WERI-Rb-1 (cell line): ENCODE data around the gene CHMP6.

ENCODE experiments used
- DNase-seq: peaks from one replicate; pipeline ENCODE4 v3.0.0-alpha.2; 2020
- H3K27ac ChIP-seq: fragments of 250-450 bp; sonication (Bioruptor Pico); 2 replicates; pipeline ENCODE4 v1.5.1; 2020; ENCODE audit warnings: mild to moderate bottlenecking, moderate library complexity
- H3K27me3 ChIP-seq: fragments of 250-450 bp; sonication (Bioruptor Pico); 2 replicates; pipeline ENCODE4 v1.5.1; 2021; ENCODE audit warnings: mild to moderate bottlenecking, low read depth, moderate library complexity; ENCODE audit not compliant: insufficient read depth, severe bottlenecking
- H3K36me3 ChIP-seq: fragments of 250-450 bp; sonication (Bioruptor Pico); 2 replicates; pipeline ENCODE4 v1.5.1; 2020; ENCODE audit warnings: mild to moderate bottlenecking, moderate library complexity
- H3K4me3 ChIP-seq: 2 replicates; pipeline ENCODE4 v1.5.1; 2011; ENCODE audit warnings: low read depth, mild to moderate bottlenecking, control low read depth, low read length
- H3K9me3 ChIP-seq: fragments of 250-450 bp; sonication (Bioruptor Pico); 2 replicates; pipeline ENCODE4 v1.5.1; 2021; ENCODE audit warnings: mild to moderate bottlenecking, moderate library complexity; ENCODE audit not compliant: severe bottlenecking
- TF ChIP-seq, protein P1 (sequence below): IDR thresholded peaks from 2 replicates; pipeline ENCODE4 v1.5.1; 2011; ENCODE audit warnings: low read depth, mild to moderate bottlenecking, control low read depth, inconsistent platforms, low read length

CHMP6 gene

DNA sequence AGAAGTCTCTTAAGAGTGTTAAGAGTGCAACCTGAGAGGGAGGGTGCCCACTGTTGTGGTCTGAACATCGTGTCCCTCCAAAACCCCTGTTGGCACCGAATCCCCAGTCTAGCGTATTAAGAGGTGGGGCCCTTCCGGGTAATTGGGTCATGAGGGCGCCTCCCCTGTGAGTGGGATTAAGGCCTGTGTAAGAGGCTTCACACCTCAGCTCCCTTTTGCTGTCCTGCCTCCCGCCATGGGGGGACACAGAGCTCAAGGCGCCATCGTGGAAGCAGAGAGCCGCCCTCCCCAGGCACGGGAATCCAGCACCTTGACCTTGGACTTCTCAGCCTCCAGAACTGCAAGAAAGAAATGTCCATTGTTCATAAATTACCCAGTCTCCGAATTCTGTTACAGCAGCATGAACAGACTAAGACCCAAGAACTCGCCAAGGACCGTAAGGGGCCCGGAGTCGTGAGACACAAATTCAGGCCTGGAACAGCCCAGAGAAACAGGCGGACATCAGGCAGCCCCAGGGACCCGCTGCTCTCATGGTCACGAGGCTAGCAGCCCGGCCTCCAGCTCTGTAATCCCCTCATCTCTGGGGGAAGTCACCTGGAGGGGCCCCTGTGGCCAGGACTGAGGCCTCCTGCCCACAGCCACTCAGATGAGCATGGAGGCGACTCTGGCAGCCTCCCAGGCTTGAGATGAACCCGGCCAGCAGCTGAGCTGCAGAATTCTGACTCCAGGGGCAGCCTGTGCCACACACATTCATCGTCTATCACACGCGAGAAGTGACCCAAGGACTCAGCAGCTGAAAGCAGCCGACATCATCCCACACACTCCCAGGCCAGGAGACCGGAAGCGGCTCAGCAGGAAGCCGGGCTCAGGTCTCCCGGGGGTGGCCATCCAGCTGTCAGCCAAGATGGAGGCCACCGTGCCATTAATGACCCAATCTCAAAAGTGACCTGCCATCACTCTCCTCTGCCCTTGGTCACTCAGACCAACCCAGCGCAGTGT, 12.8 kb upstream of the CHMP6 start:
- Histone ChIP-seq H3K9me3 (peaks cover 5% of the 10 kb centered on the region), H3K4me3 (no peak overlapping the region), H3K27ac (peak overlapping the region; percentile 6), H3K27me3 (no peaks in the 10 kb centered on the region), H3K36me3 (no peaks in the 10 kb centered on the region)
- TF ChIP-seq, protein P1, sequence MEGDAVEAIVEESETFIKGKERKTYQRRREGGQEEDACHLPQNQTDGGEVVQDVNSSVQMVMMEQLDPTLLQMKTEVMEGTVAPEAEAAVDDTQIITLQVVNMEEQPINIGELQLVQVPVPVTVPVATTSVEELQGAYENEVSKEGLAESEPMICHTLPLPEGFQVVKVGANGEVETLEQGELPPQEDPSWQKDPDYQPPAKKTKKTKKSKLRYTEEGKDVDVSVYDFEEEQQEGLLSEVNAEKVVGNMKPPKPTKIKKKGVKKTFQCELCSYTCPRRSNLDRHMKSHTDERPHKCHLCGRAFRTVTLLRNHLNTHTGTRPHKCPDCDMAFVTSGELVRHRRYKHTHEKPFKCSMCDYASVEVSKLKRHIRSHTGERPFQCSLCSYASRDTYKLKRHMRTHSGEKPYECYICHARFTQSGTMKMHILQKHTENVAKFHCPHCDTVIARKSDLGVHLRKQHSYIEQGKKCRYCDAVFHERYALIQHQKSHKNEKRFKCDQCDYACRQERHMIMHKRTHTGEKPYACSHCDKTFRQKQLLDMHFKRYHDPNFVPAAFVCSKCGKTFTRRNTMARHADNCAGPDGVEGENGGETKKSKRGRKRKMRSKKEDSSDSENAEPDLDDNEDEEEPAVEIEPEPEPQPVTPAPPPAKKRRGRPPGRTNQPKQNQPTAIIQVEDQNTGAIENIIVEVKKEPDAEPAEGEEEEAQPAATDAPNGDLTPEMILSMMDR = no peak
- DNase-seq = peak; percentile 70

DNA sequence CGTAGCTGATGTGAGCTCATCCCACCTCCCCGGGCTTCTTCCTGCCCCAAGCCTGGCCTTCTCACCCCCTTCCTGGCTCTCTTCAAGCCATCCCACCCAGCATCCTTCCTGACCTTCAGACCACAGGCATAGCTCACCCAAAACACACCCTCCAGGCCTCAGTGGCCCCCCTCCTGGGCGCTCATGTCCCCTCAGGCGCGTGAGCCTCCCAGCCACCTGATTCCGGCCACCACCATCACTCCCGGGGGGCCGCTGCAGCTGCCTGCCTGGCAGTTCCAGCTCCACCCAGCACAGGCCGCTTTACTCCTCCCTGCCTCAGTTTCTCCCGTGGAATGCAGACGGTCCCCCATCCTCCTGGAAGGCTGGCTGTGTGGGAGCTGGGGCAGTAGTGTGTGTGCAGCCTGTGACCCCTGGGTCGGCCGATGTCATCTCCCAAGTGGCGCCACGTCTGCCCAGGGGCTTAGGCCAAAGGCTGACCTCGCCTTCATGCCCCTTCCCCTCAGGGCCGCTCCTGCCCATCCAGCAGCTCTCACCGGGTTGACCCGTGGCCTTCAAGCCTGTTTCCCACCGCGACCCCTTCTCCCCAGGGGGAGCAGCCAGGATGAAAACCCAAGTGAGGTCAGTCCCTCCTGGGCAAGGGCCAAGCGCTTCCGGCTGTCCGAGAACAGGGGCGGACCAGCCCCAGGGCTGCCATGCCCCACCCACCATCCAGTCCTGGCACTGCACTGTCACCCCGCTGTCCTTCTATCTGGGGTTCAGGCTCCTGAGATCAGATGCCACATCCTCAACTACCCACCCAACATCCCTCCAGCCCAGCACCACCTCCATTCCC, 11.9 kb upstream of the CHMP6 start:
- Histone ChIP-seq H3K27ac (no peak overlapping the region), H3K27me3 (no peaks in the 10 kb centered on the region), H3K36me3 (no peaks in the 10 kb centered on the region), H3K4me3 (no peak overlapping the region), H3K9me3 (peaks cover 5% of the 10 kb centered on the region)
- TF ChIP-seq, protein P1 = no peak
- no peak for DNase-seq

DNA sequence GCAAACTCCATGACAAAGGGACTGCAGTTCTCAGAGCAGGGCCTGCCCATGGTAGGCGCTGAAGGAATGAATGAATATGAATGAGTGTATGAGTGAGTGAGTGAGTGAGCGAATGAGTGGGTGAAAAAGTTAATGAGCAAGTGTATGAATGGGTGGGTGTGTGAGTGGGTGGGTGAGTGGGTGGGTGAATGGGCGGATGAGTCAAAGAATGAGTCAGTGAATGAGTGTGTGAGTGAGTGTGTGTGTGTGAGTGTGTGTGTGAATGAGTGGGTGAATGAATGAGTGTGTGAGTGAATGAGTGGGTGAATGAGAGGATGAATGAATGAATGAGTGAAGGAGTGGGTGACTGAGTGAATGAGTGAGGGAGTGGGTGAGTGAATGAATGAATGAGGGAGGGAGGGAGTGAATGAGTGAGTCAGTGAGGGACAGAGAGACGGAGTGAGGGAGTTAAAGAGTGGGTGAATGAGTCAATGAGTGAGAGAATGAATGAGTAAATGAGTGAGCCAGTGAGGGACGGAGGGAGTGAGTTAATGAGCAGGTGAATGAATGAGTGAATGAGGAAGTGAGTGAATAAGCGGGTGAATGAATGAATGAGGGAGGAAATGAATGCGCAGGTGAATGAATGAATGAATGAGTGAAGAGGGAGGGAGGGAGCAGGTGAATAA, 11.1 kb upstream of the CHMP6 start:
- Histone ChIP-seq H3K27me3 (no peaks in the 10 kb centered on the region), H3K4me3 (peak overlapping the region; percentile 39; the same call in 1 of the 2 replicates), H3K9me3 (peaks cover 5% of the 10 kb centered on the region), H3K27ac (no peak overlapping the region), H3K36me3 (no peaks in the 10 kb centered on the region)
- TF ChIP-seq, protein P1 = no peak
- DNase-seq = no peak

DNA sequence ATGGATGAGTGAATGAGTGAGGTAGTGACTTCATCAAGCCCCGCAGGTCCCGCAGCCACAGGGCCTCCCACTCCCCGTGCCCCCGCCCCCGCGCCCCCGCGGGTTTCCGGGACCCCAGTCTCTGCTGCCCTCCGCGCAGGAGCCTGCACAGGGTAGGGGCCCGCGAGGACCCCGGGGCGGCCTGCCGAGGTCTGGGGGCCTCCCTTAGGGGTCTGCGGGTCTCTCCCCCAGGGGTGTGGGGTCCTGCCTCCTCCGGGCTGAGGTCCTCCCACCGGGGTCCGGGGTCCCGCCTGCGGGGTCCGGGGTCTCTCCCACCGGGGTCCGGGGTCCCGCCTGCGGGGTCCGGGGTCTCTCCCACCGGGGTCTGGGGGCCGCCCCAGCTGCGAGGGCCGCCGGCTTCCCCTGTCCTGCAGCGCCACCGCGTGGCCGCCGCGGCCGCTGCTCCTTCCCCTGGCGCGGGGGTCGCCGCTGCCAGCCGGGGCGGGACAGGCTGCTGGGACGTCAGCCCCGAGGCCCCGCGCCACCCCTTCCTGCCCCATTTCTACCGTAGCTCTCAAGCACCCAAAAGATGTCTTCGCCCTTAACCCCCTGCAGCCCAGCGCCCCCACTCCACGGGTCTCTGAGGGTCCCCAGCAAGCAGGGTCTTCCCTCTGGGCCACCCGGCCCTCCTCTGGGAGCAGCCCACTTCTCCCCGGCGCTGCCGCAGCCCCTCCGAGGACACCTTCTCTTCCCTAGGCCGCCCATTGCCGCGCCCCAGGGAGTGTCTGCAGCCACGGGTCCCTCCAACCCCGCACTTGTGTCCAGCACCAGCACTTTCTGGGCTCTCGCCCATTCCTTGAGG, 10.4 kb upstream of the CHMP6 start:
- peaks cover 7% of the 10 kb centered on the region for H3K9me3 ChIP-seq
- H3K27me3 ChIP-seq = no peaks in the 10 kb centered on the region
- TF ChIP-seq, protein P1 = peak; percentile 91
- peak overlapping the region; percentile 23; the same call in 1 of the 2 replicates for H3K27ac ChIP-seq
- peak overlapping the region; percentile 39 for H3K4me3 ChIP-seq
- no peak for DNase-seq
- no peaks in the 10 kb centered on the region for H3K36me3 ChIP-seq

DNA sequence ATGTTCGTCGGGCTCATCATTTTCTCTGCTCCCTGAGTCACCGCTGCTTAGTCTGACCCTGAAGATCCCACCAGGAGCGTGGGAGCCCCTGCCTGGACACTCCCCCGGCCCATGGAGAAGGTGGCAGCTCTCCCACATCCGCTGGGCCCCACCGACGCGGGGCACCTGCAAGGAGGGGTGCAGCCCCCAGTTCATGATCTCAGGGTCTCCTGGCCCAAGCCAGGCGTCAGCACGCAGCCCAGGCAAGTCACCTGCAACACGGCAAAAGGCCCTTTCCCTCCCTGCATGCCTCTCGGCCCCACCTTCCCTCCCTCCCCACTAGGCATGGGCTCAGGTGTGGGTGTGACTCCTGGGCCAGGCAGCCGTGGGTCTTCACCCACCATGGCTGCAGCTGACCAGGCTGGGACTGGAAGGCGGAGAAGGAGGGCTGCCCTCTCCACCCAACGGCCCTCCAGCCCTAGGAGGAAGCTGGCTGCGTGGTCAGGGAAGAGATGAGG, 9.7 kb upstream of the CHMP6 start:
- Histone ChIP-seq H3K27me3 (no peaks in the 10 kb centered on the region), H3K4me3 (no peak overlapping the region), H3K27ac (no peak overlapping the region), H3K9me3 (peaks cover 8% of the 10 kb centered on the region), H3K36me3 (no peaks in the 10 kb centered on the region)
- DNase-seq = no peak
- TF ChIP-seq, protein P1 = no peak
